GM18507 (cell line): ENCODE results near the gene RPP21.
A peak's percentile ranks its signal among the peaks of the same experiment; 100 is the strongest.

Experiments used
- DNase-seq: peaks from one replicate; pipeline ENCODE4 v3.0.0; 2011; ENCODE audit warnings: low read depth; ENCODE audit not compliant: insufficient read length; ENCODE audit errors: extremely low spot score
- FAIRE-seq: peaks from 2 replicates; lab custom pipeline; 2011; peaks lifted over from hg19 to GRCh38; lab: Jason Lieb, UNC

The RPP21 gene

GRCh38 chr6:30344868-30345671 is at the start of gene RPP21:
RPP21 (plus strand) TSS chr6:30345156; CDS start chr6:30345172, 16 bp downstream.
- FAIRE-seq, result peak; percentile 88
- DNase-seq, result peak; percentile 92

GRCh38 chr6:30295837-30296236 is 49.1 kb upstream of the RPP21 start:
- no peak for FAIRE-seq
- no peak for DNase-seq

- no peak for DNase-seq
- FAIRE-seq, result no peak
Observed at GRCh38 chr6:30304002-30304401, 41.0 kb upstream of the RPP21 start.

GRCh38 chr6:30311101-30311500 is 33.9 kb upstream of the RPP21 start:
- DNase-seq, result no peak
- FAIRE-seq, result no peak

GRCh38 chr6:30311671-30312070 is 33.3 kb upstream of the RPP21 start:
- no peak for DNase-seq
- no peak for FAIRE-seq

GRCh38 chr6:30312266-30312665 is 32.7 kb upstream of the RPP21 start:
- DNase-seq, result no peak
- FAIRE-seq, result no peak

- DNase-seq, result no peak
- FAIRE-seq, result no peak
Observed at GRCh38 chr6:30312676-30313321, 32.2 kb upstream of the RPP21 start.

GRCh38 chr6:30315156-30315555 is 29.8 kb upstream of the RPP21 start:
- DNase-seq, result no peak
- no peak for FAIRE-seq

- DNase-seq (no peak), FAIRE-seq (peak; percentile 39)
Observed at GRCh38 chr6:30317913-30318589, 26.9 kb upstream of the RPP21 start.

GRCh38 chr6:30319146-30319835 is 25.7 kb upstream of the RPP21 start:
- FAIRE-seq (no peak), DNase-seq (no peak)

GRCh38 chr6:30321692-30322388 is 23.1 kb upstream of the RPP21 start:
- DNase-seq (no peak), FAIRE-seq (no peak)

GRCh38 chr6:30322527-30323501 is 22.1 kb upstream of the RPP21 start:
- FAIRE-seq (peak; percentile 42), DNase-seq (no peak)

- FAIRE-seq (no peak), DNase-seq (no peak)
Observed at GRCh38 chr6:30323806-30324205, 21.1 kb upstream of the RPP21 start.

- FAIRE-seq (peak; percentile 73), DNase-seq (peak; percentile 47)
Observed at GRCh38 chr6:30325150-30325872, 19.6 kb upstream of the RPP21 start.

- no peak for DNase-seq
- peak; percentile 66 for FAIRE-seq
Observed at GRCh38 chr6:30325873-30326525, 19.0 kb upstream of the RPP21 start.

- FAIRE-seq (peak; percentile 77), DNase-seq (peak; percentile 79)
Observed at GRCh38 chr6:30326526-30327231, 18.3 kb upstream of the RPP21 start, which contains the start of gene TRIM39. TRIM39 (plus strand) TSS chr6:30326927; CDS start chr6:30329318, 2,391 bp downstream.
